SK-N-MC (cell line): ENCODE measurements around the gene TEKT2.

Experiments used
- EZH2 ChIP-seq: fragments of 200-600 bp; sonication (generic); IDR thresholded peaks from one replicate; pipeline ENCODE4 v1.6.1; 2017; ENCODE audit warnings: antibody characterized with exemption
- FOXP2 ChIP-seq: optimal IDR thresholded peaks from 2 replicates; pipeline ENCODE3; 2011; ENCODE audit warnings: mild to moderate bottlenecking, moderate library complexity; ENCODE audit not compliant: insufficient read depth; ENCODE audit errors: extremely low read length, control extremely low read depth
- POLR2AphosphoS5 ChIP-seq: IDR thresholded peaks from 2 replicates; pipeline ENCODE4 v1.6.1; 2012; ENCODE audit warnings: mild to moderate bottlenecking, low read depth, low read length, borderline replicate concordance

- TF ChIP-seq EZH2 (no peak), POLR2AphosphoS5 (no peak), FOXP2 (no peak)
These were observed 53.9 kb downstream of the TEKT2 start for GRCh38 chr1:36137776-36138175.
